NCI-H69 (cell line): ENCODE results near the gene NLE1.
A peak's percentile ranks its signal among the peaks of the same experiment; 100 is the strongest.
"Not testable (repeated sequence)": the region's sequence is repeated elsewhere in the genome, so short reads cannot be mapped to it uniquely, and the experiment has no call there.

Experiments used
- DNase-seq: peaks from one replicate; lab custom pipeline; 2025; lab: John Stamatoyannopoulos, UW

NLE1 gene

DNA sequence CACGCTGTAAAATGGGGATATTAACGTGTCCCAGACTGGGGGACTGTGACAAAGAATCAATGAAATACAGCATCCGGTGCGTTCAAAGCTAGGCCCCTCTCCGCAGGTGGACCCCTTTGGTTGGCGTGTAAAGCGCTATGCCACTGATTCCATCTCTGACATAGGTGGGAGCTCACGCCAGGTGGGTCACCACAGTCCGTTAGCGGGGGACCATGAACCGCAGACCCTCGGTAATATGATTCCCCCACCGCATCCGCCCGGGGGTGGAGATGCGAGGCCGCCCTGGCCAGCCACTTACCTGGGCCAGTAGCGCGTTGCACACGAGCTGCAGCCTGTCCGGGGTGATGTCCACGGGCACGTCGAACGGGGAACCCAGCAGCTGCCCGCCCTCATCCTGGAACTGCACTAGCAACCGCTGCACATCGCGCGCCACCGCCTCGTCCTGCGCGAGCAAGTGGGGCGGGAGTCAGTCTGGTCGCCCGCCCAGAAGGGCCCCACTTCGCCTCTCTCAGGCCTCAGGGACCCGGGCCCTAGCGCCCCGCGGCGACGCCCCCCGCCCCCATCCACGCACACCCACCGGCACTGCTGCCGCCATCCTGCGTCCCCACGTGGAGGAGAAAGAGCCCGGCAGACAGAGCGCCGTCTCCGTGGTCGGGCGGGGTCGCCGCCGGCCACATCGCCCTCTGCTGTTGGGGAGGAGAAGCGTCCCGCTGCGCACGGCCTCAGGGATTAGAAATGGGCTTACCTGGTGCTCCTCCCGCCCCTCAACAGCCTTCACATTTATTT is at the start of gene NLE1:
Gene NLE1 (minus strand): TSS at position 623 of the 786 bp plus-strand sequence. CDS start 28 bp downstream, at position 595.
- peak; percentile 93 for DNase-seq

DNA sequence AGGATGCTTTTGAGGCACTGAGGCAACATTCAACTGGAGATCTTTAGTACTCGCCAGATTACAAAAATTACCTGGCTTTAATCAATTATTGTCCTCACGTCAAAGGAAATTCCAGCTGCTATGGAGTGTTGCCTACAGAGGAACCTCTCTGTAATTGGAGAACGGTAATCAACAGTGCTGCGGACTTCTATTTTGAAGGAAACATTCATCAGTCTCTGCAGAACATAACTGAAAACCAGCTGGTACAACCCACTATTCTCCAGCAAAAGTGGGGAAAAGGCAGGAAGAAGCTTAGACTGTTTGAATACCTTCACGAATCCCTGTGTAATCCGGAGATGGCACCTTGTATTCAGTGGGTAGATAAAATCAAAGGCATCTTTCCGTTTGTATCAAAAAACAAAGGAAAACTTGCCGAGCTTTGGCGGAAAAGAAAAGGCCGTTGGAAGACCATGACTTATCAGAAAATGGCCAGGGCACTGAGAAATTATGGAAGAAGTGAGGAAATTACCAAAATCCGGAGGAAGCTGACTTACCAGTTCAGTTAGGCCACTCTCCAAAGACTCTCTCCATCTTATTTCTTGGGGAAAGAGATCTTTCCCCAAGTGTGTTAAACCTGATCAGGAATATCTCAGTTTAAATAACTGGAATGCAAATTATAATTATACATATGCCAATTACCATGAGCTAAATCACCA is 49.0 kb upstream of the NLE1 start:
- peak; percentile 26 for DNase-seq

DNA sequence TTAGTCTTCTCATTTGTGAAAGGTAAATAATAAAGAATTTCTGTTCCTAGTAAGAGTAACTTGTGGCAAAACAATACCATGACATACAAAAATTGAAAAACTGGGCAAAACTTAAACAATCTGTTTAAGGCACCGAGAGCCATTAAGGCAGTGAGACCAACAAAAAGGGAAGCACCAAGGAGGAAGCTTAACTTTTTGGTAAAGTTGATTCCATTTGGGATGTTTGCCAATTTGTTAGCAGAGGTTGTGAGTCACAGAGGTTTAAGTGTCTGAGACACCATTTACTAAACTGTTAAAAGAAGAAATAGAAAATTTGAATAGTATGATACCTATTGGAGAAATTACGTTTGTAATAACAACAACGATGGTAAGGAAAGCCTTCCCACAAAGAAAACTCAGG is 47.2 kb upstream of the NLE1 start:
- no peak for DNase-seq

GRCh38 chr17:35188111-35188510 is 46.0 kb upstream of the NLE1 start:
- DNase-seq, result no peak

DNA sequence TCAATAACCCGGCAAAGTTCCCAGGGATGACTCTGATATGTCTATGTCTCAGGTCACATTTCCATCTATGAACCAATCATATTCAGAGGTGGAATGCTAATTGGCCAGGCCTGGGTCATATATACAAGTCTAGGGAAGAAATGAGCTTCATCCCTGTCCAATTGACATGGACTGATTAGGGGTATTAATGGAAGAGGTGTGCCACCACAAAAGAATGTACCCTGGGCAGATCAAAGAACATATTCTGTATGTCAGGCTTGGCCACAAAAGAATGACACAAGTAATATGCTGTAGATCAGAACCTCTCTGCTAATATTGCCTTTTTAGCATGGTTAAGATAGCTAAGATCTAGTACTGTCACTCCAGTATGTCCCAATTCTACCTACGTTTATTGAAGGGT is 45.4 kb upstream of the NLE1 start:
- DNase-seq, result no peak

GRCh38 chr17:35185849-35186248 is 43.7 kb upstream of the NLE1 start:
- DNase-seq, result no peak

DNA sequence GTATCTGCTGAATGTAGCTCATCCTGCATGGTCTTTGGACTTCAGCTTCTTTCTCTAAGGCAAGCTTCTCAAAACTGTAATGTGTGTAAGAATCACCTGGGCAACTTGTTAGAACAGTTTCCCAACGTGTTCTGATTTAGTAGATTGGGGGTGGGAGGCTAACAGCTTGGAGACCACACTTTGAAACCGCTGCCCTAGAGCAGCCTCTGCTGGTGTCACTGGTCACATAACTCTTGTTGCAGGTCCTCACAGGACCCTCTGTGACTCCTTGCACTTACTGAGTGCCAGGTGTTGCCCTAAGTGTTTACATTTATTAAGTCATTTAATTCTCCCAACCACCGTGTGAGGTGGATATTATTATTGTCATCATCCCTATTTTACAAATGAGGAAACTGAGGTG is 42.2 kb upstream of the NLE1 start:
- DNase-seq, result no peak

DNA sequence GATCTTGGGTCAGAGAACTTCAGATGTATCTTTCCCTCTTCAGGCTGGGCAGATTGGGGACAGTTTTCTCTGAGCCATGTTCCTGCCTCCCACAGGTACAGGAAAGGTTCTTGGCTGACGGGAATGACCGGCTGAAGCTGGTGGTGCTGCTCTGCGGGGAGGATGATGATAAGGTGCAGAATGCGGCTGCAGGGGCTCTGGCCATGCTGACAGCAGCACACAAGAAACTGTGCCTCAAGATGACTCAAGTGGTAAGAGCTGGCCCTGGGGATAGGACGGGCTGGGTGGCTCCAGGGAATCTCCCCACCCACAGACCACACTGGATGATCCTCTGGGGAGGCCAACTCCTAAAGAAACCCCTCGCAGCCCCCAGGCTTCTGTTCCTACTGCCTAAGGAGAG is 41.2 kb upstream of the NLE1 start:
- DNase-seq, result no peak

DNA sequence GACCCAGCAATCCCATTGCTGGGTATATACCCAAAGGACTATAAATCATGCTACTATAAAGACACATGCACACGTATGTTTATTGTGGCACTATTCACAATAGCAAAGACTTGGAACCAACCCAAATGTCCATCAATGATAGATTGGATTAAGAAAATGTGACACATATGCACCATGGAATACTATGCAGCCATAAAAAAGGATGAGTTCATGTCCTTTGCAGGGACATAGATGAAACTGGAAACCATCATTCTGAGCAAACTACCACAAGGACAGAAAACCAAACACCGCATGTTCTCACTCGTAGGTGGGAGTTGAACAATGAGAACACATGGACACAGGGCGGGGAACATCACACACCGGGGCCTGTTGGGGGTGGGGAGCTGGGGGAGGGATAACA is 37.3 kb upstream of the NLE1 start:
- not testable (repeated sequence) for DNase-seq

GRCh38 chr17:35176897-35177296 is 34.8 kb upstream of the NLE1 start:
- DNase-seq, result no peak

- no peak for DNase-seq
Measured at GRCh38 chr17:35175638-35176415, 33.7 kb upstream of the NLE1 start.

GRCh38 chr17:35174835-35175334 is 32.8 kb upstream of the NLE1 start:
- no peak for DNase-seq

DNA sequence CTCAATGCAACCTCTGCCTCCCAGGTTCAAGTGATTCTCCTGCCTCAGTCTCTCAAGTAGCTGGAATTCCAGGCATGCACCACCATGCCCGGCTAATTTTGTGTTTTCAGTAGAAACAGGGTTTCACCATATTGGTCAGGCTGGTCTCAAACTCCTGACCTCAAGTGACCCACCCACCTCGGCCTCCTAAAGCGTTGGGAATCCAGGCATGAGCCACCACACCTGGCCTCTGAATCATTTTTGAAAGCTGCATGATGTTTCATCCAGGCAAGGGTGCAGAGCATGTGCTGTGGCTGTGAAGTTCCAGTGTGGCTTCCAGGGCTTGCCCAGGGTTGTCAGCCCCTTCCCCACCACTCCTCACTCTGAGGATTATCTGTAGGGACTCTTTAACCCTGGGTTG is 30.2 kb upstream of the NLE1 start:
- DNase-seq, result not testable (repeated sequence)

GRCh38 chr17:35171834-35172233 is 29.7 kb upstream of the NLE1 start:
- DNase-seq, result no peak

DNA sequence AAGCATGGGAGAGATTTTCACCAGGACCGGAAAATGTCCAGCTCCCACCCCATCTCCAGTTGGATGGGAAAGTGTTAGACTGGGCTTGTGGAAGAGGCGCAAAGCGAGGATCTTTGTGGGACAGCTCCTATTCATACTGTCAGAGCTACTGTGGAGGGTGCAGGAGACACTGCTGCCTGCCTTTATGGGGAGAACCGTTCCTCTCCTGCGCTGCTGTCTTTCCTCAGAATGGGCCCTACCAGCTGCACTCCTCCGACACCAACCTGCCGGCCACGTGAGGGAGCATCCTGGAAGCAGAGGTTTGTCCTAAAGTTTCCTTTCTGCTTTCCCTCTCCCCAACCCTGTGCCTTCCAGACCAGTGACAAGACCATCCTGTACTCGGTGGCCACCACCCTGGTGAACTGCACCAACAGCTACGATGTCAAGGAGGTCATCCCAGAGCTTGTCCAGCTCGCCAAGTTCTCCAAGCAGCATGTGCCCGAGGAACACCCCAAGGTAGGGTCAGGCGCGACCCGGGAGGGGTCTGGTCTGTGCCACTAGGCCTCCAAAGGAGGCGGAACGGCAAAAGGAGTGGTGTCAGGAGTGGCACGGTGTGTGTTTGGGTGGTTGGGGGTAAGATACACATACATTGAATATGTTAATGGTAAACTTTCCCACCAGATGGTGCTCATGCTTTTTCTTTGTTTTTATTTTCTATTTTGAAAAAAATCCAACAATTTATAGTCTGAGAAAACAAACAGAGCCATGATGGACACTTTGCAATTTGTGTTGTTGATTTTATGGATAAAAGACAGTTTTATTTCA is 29.1 kb upstream of the NLE1 start:
- peak; percentile 9 for DNase-seq

DNA sequence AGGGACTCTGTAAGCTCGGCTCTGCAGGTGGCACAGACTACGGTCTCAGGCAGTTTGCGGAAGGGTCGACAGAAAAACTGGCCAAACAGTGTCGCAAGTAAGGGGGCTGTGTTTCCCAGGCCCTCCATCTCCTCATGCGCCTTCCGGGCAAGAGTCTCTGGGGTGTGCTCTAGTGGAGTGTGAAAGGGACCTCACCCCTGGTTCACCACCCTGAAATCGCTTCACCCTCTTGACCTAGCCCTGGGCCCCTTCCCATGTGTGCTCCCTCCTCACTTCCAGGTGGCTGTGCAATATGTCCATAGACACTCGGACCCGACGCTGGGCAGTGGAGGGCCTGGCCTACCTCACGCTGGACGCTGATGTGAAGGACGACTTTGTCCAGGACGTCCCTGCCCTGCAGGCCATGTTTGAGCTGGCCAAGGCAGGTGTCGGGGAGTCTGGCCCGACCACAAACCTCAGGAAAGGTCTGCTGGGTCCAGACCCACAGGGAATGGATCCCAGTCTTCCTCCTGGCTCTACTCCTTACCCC is 27.8 kb upstream of the NLE1 start:
- DNase-seq, result no peak

GRCh38 chr17:35167666-35168065 is 25.6 kb upstream of the NLE1 start:
- DNase-seq, result no peak

DNA sequence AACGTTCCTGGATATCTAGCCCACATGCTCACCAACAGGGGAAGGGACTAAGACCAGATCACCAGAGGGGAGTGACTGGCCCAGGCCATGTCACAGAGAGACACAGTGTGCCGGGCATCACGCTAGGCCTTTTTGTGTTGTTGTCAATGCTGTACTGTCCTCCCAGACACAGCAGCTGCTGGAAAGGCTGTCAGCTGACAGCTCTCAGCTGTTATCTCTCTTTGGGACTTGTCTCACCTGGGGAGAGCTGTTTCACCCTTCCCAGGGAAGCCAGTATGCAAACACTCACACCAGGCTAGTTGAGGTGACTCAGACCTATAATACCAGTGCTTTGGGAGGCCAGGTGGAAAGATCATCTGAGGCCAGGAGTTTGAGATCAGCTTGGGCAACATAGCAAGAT is 24.9 kb upstream of the NLE1 start:
- DNase-seq, result no peak

DNA sequence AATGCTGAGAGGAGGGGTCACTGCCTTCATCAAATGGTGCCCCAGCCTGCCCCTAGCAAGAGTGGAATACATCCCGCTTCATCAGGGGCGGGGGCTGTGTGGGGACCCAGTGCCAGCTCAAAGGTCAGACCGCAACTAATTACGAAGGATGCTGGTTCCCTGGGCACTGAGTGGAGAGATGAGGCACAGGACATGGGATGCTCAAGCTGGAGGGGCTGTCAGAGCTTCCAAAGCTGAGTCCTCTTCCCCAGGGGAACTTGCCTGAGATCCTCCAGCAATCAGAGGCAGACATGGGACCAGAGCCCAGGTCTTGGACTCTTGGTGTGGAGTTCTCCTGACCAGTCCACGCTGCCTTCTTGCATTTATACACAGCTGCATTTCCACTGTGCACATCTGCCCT is 24.4 kb upstream of the NLE1 start:
- DNase-seq, result no peak

- no peak for DNase-seq
Measured at GRCh38 chr17:35164716-35165115, 22.6 kb upstream of the NLE1 start.

- no peak for DNase-seq
Measured at GRCh38 chr17:35163886-35164285, 21.8 kb upstream of the NLE1 start.

- DNase-seq, result no peak
Measured at GRCh38 chr17:35162755-35163154, 20.7 kb upstream of the NLE1 start.
